ENCODE measurements around the gene KCND2. TPM values are rescaled to one million over a fixed set of nuclear protein-coding genes. Genes with fewer than 3 reads are reported as not detected.

Gene KCND2
- total RNA-seq, 1 experiment from 2014 or later = 0.33 TPM

DNA sequence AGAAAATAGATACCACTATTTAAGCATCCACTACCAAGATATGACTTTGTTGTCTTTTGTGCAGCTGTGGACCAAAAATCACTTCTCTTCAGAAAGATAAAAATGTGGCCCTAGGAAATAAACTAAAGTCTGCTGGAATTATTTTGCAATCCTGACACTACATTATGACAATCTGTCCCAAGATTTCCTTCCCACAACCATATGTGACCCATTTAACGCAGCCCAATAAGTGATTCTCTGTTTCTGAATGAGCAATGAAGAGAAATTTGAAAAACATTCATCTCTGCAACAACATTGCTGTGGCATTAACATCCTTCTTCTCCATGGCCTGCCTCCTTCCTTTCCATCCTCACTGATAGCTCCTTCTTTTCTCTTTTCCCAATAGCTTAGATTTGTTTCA, 373.0 kb downstream of the KCND2 start:
- intact Hi-C loops (cut with micrococcal nuclease) = no loop called here
- H3K27me3 ChIP-seq (ENCODE audit: low read length) = 0 out of 2 replicates have a peak, but pooled peaks cover 3% of the 10 kb centered on the region
- no peaks in the 10 kb centered on the region for H3K36me3 ChIP-seq (ENCODE audit: low read depth, low read length)
- no peak overlapping the region for H2AFZ ChIP-seq (ENCODE audit: low read length)
- POLR2A ChIA-PET (ENCODE audit: unreplicated experiment) = no interaction called here
- H3K4me1 ChIP-seq (ENCODE audit: insufficient read depth, low read length) = no peaks in the 10 kb centered on the region
- H3K27ac ChIP-seq (ENCODE audit: low read length) = no peak overlapping the region
- ATAC-seq = no peak
- no peaks in the 10 kb centered on the region for H3K9me2 ChIP-seq (replicated peaks; ENCODE audit: low read length)
- CTCF ChIA-PET = no interaction called here
- no peaks in the 10 kb centered on the region for H3K79me2 ChIP-seq (ENCODE audit: low read length)
- TF ChIP-seq, protein P1, sequence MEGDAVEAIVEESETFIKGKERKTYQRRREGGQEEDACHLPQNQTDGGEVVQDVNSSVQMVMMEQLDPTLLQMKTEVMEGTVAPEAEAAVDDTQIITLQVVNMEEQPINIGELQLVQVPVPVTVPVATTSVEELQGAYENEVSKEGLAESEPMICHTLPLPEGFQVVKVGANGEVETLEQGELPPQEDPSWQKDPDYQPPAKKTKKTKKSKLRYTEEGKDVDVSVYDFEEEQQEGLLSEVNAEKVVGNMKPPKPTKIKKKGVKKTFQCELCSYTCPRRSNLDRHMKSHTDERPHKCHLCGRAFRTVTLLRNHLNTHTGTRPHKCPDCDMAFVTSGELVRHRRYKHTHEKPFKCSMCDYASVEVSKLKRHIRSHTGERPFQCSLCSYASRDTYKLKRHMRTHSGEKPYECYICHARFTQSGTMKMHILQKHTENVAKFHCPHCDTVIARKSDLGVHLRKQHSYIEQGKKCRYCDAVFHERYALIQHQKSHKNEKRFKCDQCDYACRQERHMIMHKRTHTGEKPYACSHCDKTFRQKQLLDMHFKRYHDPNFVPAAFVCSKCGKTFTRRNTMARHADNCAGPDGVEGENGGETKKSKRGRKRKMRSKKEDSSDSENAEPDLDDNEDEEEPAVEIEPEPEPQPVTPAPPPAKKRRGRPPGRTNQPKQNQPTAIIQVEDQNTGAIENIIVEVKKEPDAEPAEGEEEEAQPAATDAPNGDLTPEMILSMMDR (conservative IDR thresholded peaks at IDR 0.05; ENCODE audit: low read depth, low read length) = no peak
- no peak for TF ChIP-seq EZH2phosphoT487 (IDR thresholded peaks at IDR 0.05; ENCODE audit: borderline replicate concordance, low read length)
- TF ChIP-seq EZH2 (IDR thresholded peaks at IDR 0.05; ENCODE audit: low read length, unreplicated experiment) = no peak
- H3F3A ChIP-seq (ENCODE audit: low read length, unreplicated experiment) = no peaks in the 10 kb centered on the region
- no peak for DNase-seq
- no peaks in the 10 kb centered on the region for H3K9me3 ChIP-seq (ENCODE audit: low read length)
- no peak overlapping the region for H3K9ac ChIP-seq (ENCODE audit: low read length)
- no peak overlapping the region for H3K4me2 ChIP-seq (ENCODE audit: low read length)
- BruUV-seq (replicated peaks) = no TSS peak
- no peaks in the 10 kb centered on the region for H4K20me1 ChIP-seq (ENCODE audit: low read length)
- H3K4me3 ChIP-seq (ENCODE audit: low read length) = no peak overlapping the region

DNA sequence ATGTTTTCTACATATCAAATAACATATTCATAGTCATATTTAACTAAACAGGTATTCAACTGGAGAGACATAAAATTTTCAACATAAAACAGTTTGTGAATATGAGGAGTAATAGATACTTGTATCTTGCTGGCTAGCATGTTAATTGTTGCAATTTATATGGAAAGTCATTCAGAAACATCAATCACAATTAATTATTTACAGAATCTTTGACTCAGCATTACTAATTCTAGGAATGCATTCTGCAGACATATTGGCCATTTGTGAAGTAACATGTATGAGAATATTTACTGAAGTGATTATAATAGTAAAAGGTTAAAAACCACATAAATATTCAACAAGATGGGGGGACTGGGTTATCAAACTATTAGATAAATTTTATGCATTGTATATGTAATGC, 381.3 kb downstream of the KCND2 start:
- no peak overlapping the region for H3K27ac ChIP-seq (ENCODE audit: low read length)
- H3K4me1 ChIP-seq (ENCODE audit: insufficient read depth, low read length) = peaks cover 5% of the 10 kb centered on the region; the same call in 1 of the 2 replicates
- no TSS peak for BruUV-seq (replicated peaks)
- no peak overlapping the region for H3K9ac ChIP-seq (ENCODE audit: low read length)
- DNase-seq (no peak), ATAC-seq (peak; percentile 31; the same call in 1 of the 2 replicates)
- H2AFZ ChIP-seq (ENCODE audit: low read length) = no peak overlapping the region
- H3K27me3 ChIP-seq (ENCODE audit: low read length) = no peaks in the 10 kb centered on the region
- no peaks in the 10 kb centered on the region for H3K9me3 ChIP-seq (ENCODE audit: low read length)
- no peaks in the 10 kb centered on the region for H3K79me2 ChIP-seq (ENCODE audit: low read length)
- no peak overlapping the region for H3K4me2 ChIP-seq (ENCODE audit: low read length)
- H3K9me2 ChIP-seq (replicated peaks; ENCODE audit: low read length) = no peaks in the 10 kb centered on the region
- TF ChIP-seq, protein P1 (conservative IDR thresholded peaks at IDR 0.05; ENCODE audit: low read depth, low read length) = no peak
- no peaks in the 10 kb centered on the region for H4K20me1 ChIP-seq (ENCODE audit: low read length)
- H3K4me3 ChIP-seq (ENCODE audit: low read length) = no peak overlapping the region
- POLR2A ChIA-PET (ENCODE audit: unreplicated experiment) = no interaction called here
- intact Hi-C loops (cut with micrococcal nuclease) = no loop called here
- no peaks in the 10 kb centered on the region for H3K36me3 ChIP-seq (ENCODE audit: low read depth, low read length)
- CTCF ChIA-PET = no interaction called here
- H3F3A ChIP-seq (ENCODE audit: low read length, unreplicated experiment) = no peaks in the 10 kb centered on the region

DNA sequence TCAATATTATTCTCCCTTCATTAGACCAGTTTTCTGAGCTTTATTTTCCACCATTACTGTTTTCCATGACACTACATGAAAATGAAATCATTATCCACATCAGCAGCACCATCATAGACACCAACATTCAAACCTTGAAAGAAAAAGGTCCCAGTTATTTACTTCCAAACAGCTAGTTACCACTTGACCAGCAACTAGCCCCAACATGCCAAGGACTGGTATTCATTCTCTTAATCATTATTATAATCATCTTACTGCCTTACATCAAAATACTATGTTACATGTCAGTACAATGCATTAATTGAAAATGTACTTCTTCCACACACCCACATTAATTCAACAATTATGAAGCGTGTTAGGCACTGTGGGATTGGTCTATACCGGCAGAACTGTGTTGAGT, 385.5 kb downstream of the KCND2 start:
- TF ChIP-seq, protein P1 (conservative IDR thresholded peaks at IDR 0.05; ENCODE audit: low read depth, low read length) = no peak
- TF ChIP-seq EZH2 (IDR thresholded peaks at IDR 0.05; ENCODE audit: low read length, unreplicated experiment) (no peak), EZH2phosphoT487 (IDR thresholded peaks at IDR 0.05; ENCODE audit: borderline replicate concordance, low read length) (no peak)
- H4K20me1 ChIP-seq (ENCODE audit: low read length) = no peaks in the 10 kb centered on the region
- no peak overlapping the region for H3K9ac ChIP-seq (ENCODE audit: low read length)
- ChIA-PET POLR2A (ENCODE audit: unreplicated experiment) (no interaction called here), CTCF (no interaction called here)
- H3K4me1 ChIP-seq (ENCODE audit: insufficient read depth, low read length) = peaks cover 5% of the 10 kb centered on the region; the same call in 1 of the 2 replicates
- H3K36me3 ChIP-seq (ENCODE audit: low read depth, low read length) = no peaks in the 10 kb centered on the region
- DNase-seq (no peak), ATAC-seq (no peak)
- no peaks in the 10 kb centered on the region for H3F3A ChIP-seq (ENCODE audit: low read length, unreplicated experiment)
- no peak overlapping the region for H3K27ac ChIP-seq (ENCODE audit: low read length)
- H3K79me2 ChIP-seq (ENCODE audit: low read length) = no peaks in the 10 kb centered on the region
- intact Hi-C loops (cut with micrococcal nuclease) = no loop called here
- H2AFZ ChIP-seq (ENCODE audit: low read length) = no peak overlapping the region
- no peaks in the 10 kb centered on the region for H3K9me3 ChIP-seq (ENCODE audit: low read length)
- H3K4me3 ChIP-seq (ENCODE audit: low read length) = no peak overlapping the region
- no TSS peak for BruUV-seq (replicated peaks)
- H3K4me2 ChIP-seq (ENCODE audit: low read length) = no peak overlapping the region
- H3K27me3 ChIP-seq (ENCODE audit: low read length) = no peaks in the 10 kb centered on the region
- no peaks in the 10 kb centered on the region for H3K9me2 ChIP-seq (replicated peaks; ENCODE audit: low read length)

All from PC-3 (cell line).